ENCODE results near the gene UGT1A5.
A peak's percentile ranks its signal among the peaks of the same experiment; 100 is the strongest.
"Not testable (repeated sequence)": the region's sequence is repeated elsewhere in the genome, so short reads cannot be mapped to it uniquely, and the experiment has no call there.

Gene UGT1A5

DNA sequence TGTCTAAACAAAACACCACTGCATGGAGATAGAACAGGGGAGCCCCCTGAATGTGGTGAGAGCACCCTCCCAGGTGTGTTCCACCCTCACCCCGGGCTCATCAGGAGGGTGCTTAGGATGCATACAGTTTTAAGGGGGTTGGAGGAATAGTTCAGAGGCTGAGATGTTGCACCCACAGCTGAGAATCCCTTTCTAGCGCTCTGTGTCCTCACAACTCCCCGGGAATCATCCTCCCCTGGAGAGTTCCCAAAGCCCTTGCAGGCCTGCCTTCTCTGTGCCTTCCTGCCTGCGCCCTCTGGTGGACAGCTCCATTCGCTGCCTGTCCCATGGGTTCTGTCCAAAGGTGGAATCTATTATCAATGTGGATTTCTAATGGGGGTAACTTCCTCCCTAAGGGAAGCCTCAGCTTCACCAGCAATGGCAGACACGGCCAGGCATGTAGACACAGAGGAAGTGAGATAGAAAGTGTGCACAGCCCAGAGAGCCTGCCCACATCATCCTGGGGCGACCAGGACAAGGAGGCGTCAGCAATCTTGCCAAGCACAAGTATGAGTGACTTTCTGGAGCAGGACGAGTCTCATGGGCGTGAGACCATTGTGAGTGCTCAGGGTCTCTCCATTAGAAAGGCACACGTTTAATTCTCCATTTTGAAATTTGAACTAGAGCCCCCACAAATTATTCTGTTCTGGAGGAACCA lies 1.2 kb upstream of the UGT1A5 start:
- H3K9me3 Mint-ChIP-seq = no peaks in the 10 kb centered on the region
- DNase-seq (ENCODE audit: low spot score in 2 of 2) (peak; percentile 56 to 79), ATAC-seq (peak; percentile 76)
- H3K4me3 Mint-ChIP-seq = no peak overlapping the region
- no peaks in the 10 kb centered on the region for H3K36me3 Mint-ChIP-seq
- peaks cover 6% of the 10 kb centered on the region for H3K4me1 Mint-ChIP-seq
- H3K27ac Mint-ChIP-seq = no peak overlapping the region

GRCh38 chr2:233713262-233713615 lies 532 bp downstream of the UGT1A5 start:
- DNase-seq (ENCODE audit: low spot score in 2 of 2) (no peak), ATAC-seq (no peak)
- Mint-ChIP-seq H3K27ac (no peak overlapping the region), H3K9me3 (no peaks in the 10 kb centered on the region), H3K36me3 (no peaks in the 10 kb centered on the region), H3K4me1 (peaks cover 6% of the 10 kb centered on the region), H3K4me3 (no peak overlapping the region)

DNA sequence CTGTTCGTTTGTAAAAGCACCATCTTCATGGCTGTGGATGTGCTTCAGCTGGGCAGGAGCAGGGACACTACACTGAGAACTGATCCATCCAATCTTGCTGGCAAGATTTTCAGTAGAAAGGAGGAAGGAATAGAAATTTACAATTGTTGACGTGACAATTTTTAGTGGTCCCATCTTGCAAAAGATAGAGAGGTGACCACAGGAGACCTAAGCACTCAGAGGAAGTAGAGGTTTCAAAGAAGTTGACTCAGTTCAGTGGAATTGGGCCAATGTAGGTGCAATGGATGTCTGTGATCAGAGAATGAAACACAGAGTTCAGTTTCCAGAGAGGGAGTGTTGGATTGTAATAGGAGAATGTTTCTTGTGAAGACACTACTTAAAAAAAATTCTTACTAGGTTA lies 1.4 kb downstream of the UGT1A5 start:
- Mint-ChIP-seq H3K4me3 (no peak overlapping the region), H3K4me1 (peaks cover 6% of the 10 kb centered on the region), H3K9me3 (no peaks in the 10 kb centered on the region), H3K36me3 (no peaks in the 10 kb centered on the region), H3K27ac (no peak overlapping the region)
- DNase-seq (ENCODE audit: low spot score in 2 of 2) (no peak), ATAC-seq (no peak)

DNA sequence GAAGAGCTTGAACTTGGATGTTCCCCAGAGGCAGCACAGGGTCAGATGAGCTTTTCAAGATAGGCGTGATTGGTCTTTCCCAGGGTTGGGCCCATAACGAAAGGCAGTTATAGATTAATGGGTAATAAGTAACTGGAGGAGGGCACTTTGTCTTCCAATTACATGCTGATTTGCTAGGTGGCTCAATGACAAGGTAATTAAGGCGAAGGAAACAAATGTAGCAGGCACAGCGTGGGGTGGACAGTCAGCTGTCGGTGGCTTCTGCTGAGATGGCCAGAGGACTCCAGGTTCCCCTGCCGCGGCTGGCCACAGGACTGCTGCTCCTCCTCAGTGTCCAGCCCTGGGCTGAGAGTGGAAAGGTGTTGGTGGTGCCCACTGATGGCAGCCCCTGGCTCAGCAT lies 5.8 kb downstream of the UGT1A5 start, which contains the start of gene UGT1A4:
Gene UGT1A4 (plus strand): TSS at position 185 of the 400 bp plus-strand sequence. CDS start 85 bp downstream, at position 270.
- Mint-ChIP-seq H3K4me3 (no peak within 1 kb of the TSS), H3K4me1 (peaks cover 6% of the 10 kb centered on the region), H3K27ac (no peak within 1 kb of the TSS), H3K36me3 (no peaks in the 10 kb centered on the region), H3K9me3 (no peaks in the 10 kb centered on the region)
- DNase-seq (ENCODE audit: low spot score in 2 of 2) = no peak
- no peak for ATAC-seq

DNA sequence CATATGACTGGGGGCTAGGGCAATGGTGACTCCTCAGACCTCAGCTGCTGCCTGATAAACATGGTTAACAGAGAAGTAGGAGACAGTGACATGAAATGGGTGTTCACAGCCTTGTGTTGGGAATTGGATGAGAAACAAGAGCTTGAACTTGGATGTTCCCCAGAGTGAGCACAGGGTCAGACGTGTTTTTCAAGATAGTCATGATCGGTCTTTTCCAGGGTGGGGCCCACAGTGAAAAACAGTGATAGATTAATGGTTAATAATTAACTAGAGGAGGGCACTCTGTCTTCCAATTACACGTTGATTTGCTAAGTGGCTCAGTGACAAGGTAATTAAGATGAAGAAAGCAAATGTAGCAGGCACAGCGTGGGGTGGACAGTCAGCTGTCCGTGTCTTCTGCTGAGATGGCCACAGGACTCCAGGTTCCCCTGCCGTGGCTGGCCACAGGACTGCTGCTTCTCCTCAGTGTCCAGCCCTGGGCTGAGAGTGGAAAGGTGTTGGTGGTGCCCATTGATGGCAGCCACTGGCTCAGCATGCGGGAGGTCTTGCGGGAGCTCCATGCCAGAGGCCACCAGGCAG lies 16.1 kb downstream of the UGT1A5 start, which contains the start of gene UGT1A3:
Gene UGT1A3 (plus strand): TSS at position 320 of the 579 bp plus-strand sequence. CDS start 85 bp downstream, at position 405.
- Mint-ChIP-seq H3K36me3 (no peaks in the 10 kb centered on the region), H3K4me3 (no peak within 1 kb of the TSS), H3K4me1 (no peaks in the 10 kb centered on the region), H3K9me3 (no peaks in the 10 kb centered on the region), H3K27ac (no peak within 1 kb of the TSS)
- DNase-seq (ENCODE audit: low spot score in 2 of 2) (no peak), ATAC-seq (no peak)

DNA sequence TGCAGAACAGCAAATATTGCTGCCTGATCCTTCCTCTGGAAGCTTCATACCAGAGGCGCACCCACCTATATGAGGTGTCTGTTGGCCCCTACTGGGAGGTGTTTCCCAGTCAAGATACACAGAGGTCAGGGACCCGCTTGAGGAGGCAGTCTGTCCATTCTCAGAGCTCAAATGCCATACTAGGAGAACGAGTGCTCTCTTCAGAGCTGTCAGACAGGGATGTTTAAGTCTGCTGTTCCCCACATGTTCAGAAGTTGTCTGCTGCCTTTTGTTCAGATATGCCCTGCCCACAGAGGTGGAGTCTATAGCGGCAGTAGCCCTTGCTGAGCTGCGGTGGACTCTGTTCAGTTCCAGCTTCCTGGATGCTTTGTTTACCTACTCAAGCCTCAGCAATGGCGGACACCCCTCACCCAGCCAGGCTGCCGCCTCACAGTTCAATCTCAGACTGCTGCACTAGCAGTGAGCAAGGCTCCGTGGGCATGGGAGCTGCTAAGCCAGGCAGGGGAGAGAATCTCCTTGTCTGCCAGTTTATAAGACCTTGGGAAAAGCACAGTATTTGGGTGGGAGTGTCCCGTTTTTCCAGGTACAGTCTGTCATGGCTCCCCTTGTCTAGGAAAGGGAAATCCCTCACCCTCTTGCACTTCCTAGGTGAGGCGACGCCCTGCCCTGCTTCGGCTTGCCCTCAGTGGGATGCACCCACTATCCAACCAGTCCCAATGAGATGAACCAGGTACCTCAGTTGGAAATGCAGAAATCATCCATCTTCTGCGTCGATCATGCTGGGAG lies 24.4 kb downstream of the UGT1A5 start:
- not testable (repeated sequence) for H3K4me1 Mint-ChIP-seq; ATAC-seq; DNase-seq (ENCODE audit: low spot score in 2 of 2); H3K27ac Mint-ChIP-seq; H3K36me3 Mint-ChIP-seq; H3K9me3 Mint-ChIP-seq; H3K4me3 Mint-ChIP-seq

GRCh38 chr2:233740870-233741269 lies 28.2 kb downstream of the UGT1A5 start:
- Mint-ChIP-seq H3K36me3 (no peaks in the 10 kb centered on the region), H3K4me3 (no peak overlapping the region), H3K4me1 (no peaks in the 10 kb centered on the region), H3K27ac (no peak overlapping the region), H3K9me3 (no peaks in the 10 kb centered on the region)
- DNase-seq (ENCODE audit: low spot score in 2 of 2) (no peak), ATAC-seq (no peak)

DNA sequence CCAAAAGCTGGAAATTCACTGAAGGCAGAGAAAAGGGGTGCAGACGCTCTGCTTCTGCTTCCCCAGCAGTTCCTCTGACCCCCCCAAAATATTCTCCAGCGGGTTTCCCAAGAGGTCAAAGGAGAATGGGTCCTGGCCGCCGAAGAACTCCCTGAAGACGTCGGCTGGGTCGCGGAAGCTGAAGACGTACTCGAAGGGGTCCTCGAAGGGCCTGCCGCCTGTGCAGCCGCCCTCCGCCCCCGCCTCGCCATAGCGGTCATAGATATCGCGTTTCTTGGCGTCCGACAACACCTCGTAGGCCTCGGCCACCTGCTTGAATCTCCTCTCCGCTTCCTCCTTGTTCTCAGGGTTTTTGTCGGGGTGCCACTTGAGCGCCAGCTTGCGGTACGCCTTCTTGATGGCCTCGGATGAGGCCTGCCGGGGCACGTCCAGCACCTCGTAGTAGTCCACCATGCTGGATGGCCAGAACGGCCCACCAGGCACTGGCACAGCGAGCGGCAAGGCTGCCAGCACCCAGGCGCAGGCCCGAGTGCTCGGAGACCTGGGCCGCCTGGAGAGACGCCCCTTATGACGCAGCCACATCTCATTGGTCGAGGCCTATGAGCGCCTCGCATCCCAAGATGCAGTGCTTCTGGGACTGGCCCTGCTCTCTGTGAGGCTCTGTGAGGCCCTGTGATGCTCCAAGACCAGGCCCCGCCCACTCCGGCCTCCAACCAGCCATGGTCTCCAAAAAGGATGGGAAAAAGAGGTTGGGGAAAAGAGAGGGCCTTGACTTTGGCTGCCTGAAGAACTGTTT lies 31.0 kb downstream of the UGT1A5 start:
- no peaks in the 10 kb centered on the region for H3K4me1 Mint-ChIP-seq
- H3K4me3 Mint-ChIP-seq = no peak overlapping the region
- H3K36me3 Mint-ChIP-seq = no peaks in the 10 kb centered on the region
- DNase-seq (ENCODE audit: low spot score in 2 of 2) (no peak), ATAC-seq (no peak)
- H3K9me3 Mint-ChIP-seq = no peaks in the 10 kb centered on the region
- no peak overlapping the region for H3K27ac Mint-ChIP-seq

- H3K4me3 Mint-ChIP-seq = no peak overlapping the region
- no peaks in the 10 kb centered on the region for H3K36me3 Mint-ChIP-seq
- no peak overlapping the region for H3K27ac Mint-ChIP-seq
- ATAC-seq = no peak
- no peak for DNase-seq (ENCODE audit: low spot score in 2 of 2)
- peaks cover 6% of the 10 kb centered on the region for H3K9me3 Mint-ChIP-seq
- H3K4me1 Mint-ChIP-seq = no peaks in the 10 kb centered on the region
These were observed 32.5 kb downstream of the UGT1A5 start for GRCh38 chr2:233745073-233745755.

DNA sequence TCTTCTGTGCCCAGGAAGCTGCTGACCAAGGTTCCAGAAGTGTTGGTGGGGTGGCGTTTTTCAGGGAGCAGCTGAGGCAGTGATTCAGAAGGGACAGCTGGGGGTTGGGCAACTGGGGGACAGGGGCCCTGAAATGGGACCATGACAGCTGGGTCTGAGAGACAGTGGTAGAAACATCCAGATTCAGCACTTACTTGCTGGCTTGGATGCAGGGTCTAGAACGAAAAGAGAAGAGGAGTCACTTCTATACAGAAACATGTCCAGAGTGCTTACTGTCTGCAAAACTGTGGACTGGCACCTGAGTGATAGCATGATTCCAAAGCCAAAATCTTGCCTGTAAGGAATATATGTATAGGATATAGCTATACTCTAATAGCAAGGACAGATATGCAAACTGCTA lies 33.1 kb downstream of the UGT1A5 start:
- H3K4me3 Mint-ChIP-seq; H3K27ac Mint-ChIP-seq; H3K4me1 Mint-ChIP-seq; H3K36me3 Mint-ChIP-seq; ATAC-seq; H3K9me3 Mint-ChIP-seq; DNase-seq (ENCODE audit: low spot score in 2 of 2): not testable (repeated sequence)

DNA sequence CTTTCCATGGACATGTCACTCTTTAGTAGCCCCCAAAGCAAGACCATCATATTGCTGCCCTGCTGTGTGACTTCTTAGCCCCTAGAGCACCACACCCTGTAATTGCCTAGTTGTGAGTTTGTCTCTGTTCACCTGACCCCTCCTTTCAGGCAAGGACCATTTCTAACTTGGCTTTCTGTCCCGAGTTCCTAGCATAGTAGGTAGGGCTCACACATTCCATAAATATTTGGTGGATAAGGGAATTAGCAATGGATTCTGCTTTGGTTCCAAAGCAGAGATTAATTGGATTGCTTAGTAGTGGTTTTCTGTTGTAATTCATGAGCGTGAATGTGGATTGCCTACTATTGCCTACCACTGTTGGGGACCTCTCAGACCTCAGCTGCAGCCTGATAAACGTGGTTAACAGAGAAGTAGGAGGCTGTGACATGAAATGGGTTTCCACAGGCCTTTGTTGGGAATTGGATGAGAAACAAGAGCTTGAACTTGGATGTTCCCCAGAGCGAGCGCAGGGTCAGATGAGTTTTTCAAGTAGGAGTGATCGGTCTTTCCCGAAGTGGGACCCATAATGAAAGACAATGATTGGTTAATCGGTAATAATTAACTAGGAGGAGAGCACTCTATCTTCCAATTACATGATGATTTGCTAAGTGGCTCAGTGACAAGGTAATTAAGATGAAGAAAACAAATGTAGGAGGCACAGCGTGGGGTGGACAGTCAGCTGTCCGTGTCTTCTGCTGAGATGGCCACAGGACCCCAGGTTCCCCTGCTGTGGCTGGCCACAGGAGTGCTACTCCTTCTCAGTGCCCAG lies 34.0 kb downstream of the UGT1A5 start:
- no peaks in the 10 kb centered on the region for H3K36me3 Mint-ChIP-seq
- no peaks in the 10 kb centered on the region for H3K4me1 Mint-ChIP-seq
- H3K4me3 Mint-ChIP-seq = no peak overlapping the region
- H3K27ac Mint-ChIP-seq = no peak overlapping the region
- no peak for DNase-seq (ENCODE audit: low spot score in 2 of 2)
- ATAC-seq = no peak
- peaks cover 10% of the 10 kb centered on the region for H3K9me3 Mint-ChIP-seq

- H3K36me3 Mint-ChIP-seq = no peaks in the 10 kb centered on the region
- H3K4me3 Mint-ChIP-seq = no peak overlapping the region
These were observed 34.5 kb downstream of the UGT1A5 start for GRCh38 chr2:233747283-233747544.

GRCh38 chr2:233750689-233751088 lies 38.0 kb downstream of the UGT1A5 start:
- H3K9me3 Mint-ChIP-seq = peaks cover 11% of the 10 kb centered on the region
- ATAC-seq; H3K4me1 Mint-ChIP-seq; H3K27ac Mint-ChIP-seq; H3K36me3 Mint-ChIP-seq; H3K4me3 Mint-ChIP-seq; DNase-seq (ENCODE audit: low spot score in 2 of 2): not testable (repeated sequence)

More at GRCh38 chr2:233747283-233747544, 34.5 kb downstream of the UGT1A5 start:
- H3K27ac Mint-ChIP-seq = no peak overlapping the region
- ATAC-seq (no peak), DNase-seq (ENCODE audit: low spot score in 2 of 2) (no peak)
- peaks cover 11% of the 10 kb centered on the region for H3K9me3 Mint-ChIP-seq
- no peaks in the 10 kb centered on the region for H3K4me1 Mint-ChIP-seq
